Keratinocyte (primary cell): ENCODE results near the gene MALRD1.

ENCODE experiments used
- CTCF ChIP-seq, 3 experiments: IDR thresholded peaks in 1 of 3; conservative IDR thresholded peaks in 1 of 3; optimal IDR thresholded peaks in 1 of 3; 2 replicates in 2 of 3; 3 replicates in 1 of 3; pipeline versions ENCODE3 to v1.5.1; 2011; ENCODE audit warnings: low read length in 3 of 3, mild to moderate bottlenecking in 3 of 3, moderate library complexity in 2 of 3, control low read depth in 1 of 3, inconsistent platforms in 1 of 3; ENCODE audit not compliant: insufficient read depth in 2 of 3; ENCODE audit errors: extremely low read depth in 1 of 3
- EZH2 ChIP-seq: IDR thresholded peaks from one replicate; pipeline ENCODE4 v1.6.1; 2012; ENCODE audit warnings: inconsistent platforms, mild to moderate bottlenecking, low read length, moderate library complexity

- TF ChIP-seq CTCF (optimal IDR thresholded peaks at IDR 0.05 in 1 of 3, IDR thresholded peaks at IDR 0.05 in 1 of 3, conservative IDR thresholded peaks at IDR 0.05 in 1 of 3; ENCODE audit: extremely low read depth in 1 of 3, insufficient read depth in 2 of 3, low read length in 3 of 3): no peak
- TF ChIP-seq EZH2: no peak
These were observed 253.5 kb downstream of the MALRD1 start for GRCh38 chr10:19302117-19302516.
